GM23248 (cell line): ENCODE data around the gene IP6K3. TPM values are rescaled to one million over a fixed set of nuclear protein-coding genes. Genes with fewer than 3 reads are reported as not detected.
A peak's percentile ranks its signal among the peaks of the same experiment; 100 is the strongest.

ENCODE experiments used
- DNase-seq: peaks from one replicate; pipeline ENCODE4 v3.0.0-alpha.2; 2015
- H2AFZ ChIP-seq: fragments of 200-600 bp; sonication (generic); 2 replicates; pipeline ENCODE4 v1.6.1; 2016; ENCODE audit warnings: antibody characterized with exemption
- H3F3A ChIP-seq: fragments of 200-600 bp; sonication (generic); 2 replicates; pipeline ENCODE4 v1.6.1; 2016; ENCODE audit warnings: mild to moderate bottlenecking, antibody characterized with exemption, mixed run types; ENCODE audit not compliant: insufficient read depth
- H3K27ac ChIP-seq: fragments of 200-600 bp; sonication (generic); 2 replicates; pipeline ENCODE4 v1.5.1; 2016; ENCODE audit warnings: mild to moderate bottlenecking
- H3K27me3 ChIP-seq: fragments of 200-600 bp; sonication (generic); replicated peaks from 2 replicates; pipeline ENCODE4 v1.6.1; 2016; ENCODE audit warnings: mild to moderate bottlenecking; ENCODE audit not compliant: insufficient read depth
- H3K36me3 ChIP-seq: fragments of 200-600 bp; sonication (generic); 2 replicates; pipeline ENCODE4 v1.6.1; 2016; ENCODE audit warnings: low read depth, mild to moderate bottlenecking
- H3K4me1 ChIP-seq: fragments of 200-600 bp; sonication (generic); 2 replicates; pipeline ENCODE4 v1.6.1; 2016; ENCODE audit warnings: mild to moderate bottlenecking; ENCODE audit not compliant: insufficient read depth
- H3K4me2 ChIP-seq: fragments of 200-600 bp; sonication (generic); one replicate; pipeline ENCODE4 v1.6.1; 2016; ENCODE audit warnings: mild to moderate bottlenecking; ENCODE audit not compliant: unreplicated experiment
- H3K4me3 ChIP-seq: fragments of 200-600 bp; sonication (generic); 2 replicates; pipeline ENCODE4 v1.5.1; 2016; ENCODE audit warnings: mild to moderate bottlenecking
- H3K79me2 ChIP-seq: fragments of 200-600 bp; sonication (generic); 2 replicates; pipeline ENCODE4 v1.6.1; 2016; ENCODE audit warnings: mild to moderate bottlenecking; ENCODE audit not compliant: insufficient read depth
- H3K9ac ChIP-seq: fragments of 200-600 bp; sonication (generic); 2 replicates; pipeline ENCODE4 v1.6.1; 2016; ENCODE audit warnings: mild to moderate bottlenecking
- H3K9me2 ChIP-seq: fragments of 200-600 bp; sonication (generic); 2 replicates; pipeline ENCODE4 v1.6.1; 2016; ENCODE audit warnings: mixed run types, mild to moderate bottlenecking, moderate library complexity; ENCODE audit not compliant: insufficient read depth
- H3K9me3 ChIP-seq: fragments of 200-600 bp; sonication (generic); one replicate; pipeline ENCODE4 v1.6.1; 2017; ENCODE audit warnings: low read depth
- H4K20me1 ChIP-seq: fragments of 200-600 bp; sonication (generic); 2 replicates; pipeline ENCODE4 v1.6.0; 2016; ENCODE audit not compliant: insufficient read depth
- EZH2 ChIP-seq: fragments of 200-600 bp; sonication (generic); IDR thresholded peaks from 2 replicates; pipeline ENCODE4 v1.6.1; 2018; ENCODE audit warnings: antibody characterized with exemption, mild to moderate bottlenecking; ENCODE audit not compliant: insufficient read depth, poor library complexity, severe bottlenecking
- EZH2phosphoT487 ChIP-seq: fragments of 200-600 bp; sonication (generic); IDR thresholded peaks from 2 replicates; pipeline ENCODE4 v1.6.1; 2018; ENCODE audit warnings: antibody characterized with exemption, moderate library complexity, mild to moderate bottlenecking, low read depth; ENCODE audit not compliant: insufficient read depth
- WGBS, 2 experiments: methylation state at CpG; one replicate each; pipeline ENCODE4 v1.1.6; 2015 to 2017; ENCODE audit warnings: low lambda C conversion rate in 2 of 2, low coverage in 1 of 2; ENCODE audit errors: missing lambda C conversion rate in 2 of 2; 5-methylcytosine and 5-hydroxymethylcytosine counted together
- in situ Hi-C: fragments of 300-500 bp; cut with MboI; formaldehyde crosslinking; loops from 2 replicates; pipeline ENCODE4 v1.15.0; 2020
- polyA plus RNA-seq: library from polyadenylated mRNA; unstranded; fragments of >200 nt; fragmentation: Nextera tagmentation; extraction: Ambion mirVana; gene quantifications from 2 replicates; pipeline ENCODE4 v1.2.1, GENCODE V29; 2016
- total RNA-seq: library from RNA; depleted of rRNA; stranded (reverse); fragments of >200 nt; shearing (Covaris generic); gene quantifications from 2 replicates; pipeline ENCODE4 v1.2.3, GENCODE V29; 2014

The IP6K3 gene
- total and polyA plus RNA-seq, 2 experiments from 2014 or later: not detected

DNA sequence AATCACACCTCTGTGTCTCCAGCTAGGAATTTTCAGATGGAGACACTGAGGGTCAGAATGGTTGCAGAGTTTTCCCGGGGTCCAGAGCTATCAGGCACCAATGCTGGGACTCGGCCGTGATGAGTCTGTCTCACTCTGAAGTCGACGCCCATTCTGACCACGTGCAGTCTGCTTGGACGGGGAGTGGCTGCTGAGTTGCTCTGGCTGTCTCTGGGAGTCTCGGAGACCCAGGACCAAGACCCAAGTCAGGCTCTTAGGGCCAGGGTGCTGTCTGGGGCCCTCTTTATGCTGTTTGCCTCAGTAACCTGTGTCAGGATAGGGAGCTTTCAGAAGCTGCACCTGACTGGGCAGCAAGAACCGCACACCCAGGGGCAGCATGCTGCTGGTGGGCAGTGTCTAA lies 4.6 kb downstream of the IP6K3 start:
- no peaks in the 10 kb centered on the region for H3K9me2 ChIP-seq
- peak; percentile 65 for DNase-seq
- WGBS, 2 experiments: 17 to 19% methylated on average over 9 of the region's 9 CpGs
- H3K27ac ChIP-seq: no peak overlapping the region
- H3K4me3 ChIP-seq: no peak overlapping the region
- 0 out of 2 replicates have a peak, but pooled peaks cover 6% of the 10 kb centered on the region for H3K27me3 ChIP-seq
- H3K4me1 ChIP-seq: peaks cover 9% of the 10 kb centered on the region
- TF ChIP-seq EZH2: no peak
- no peak for TF ChIP-seq EZH2phosphoT487
- H3K36me3 ChIP-seq: no peaks in the 10 kb centered on the region
- in situ Hi-C loops: no loop called here
- no peaks in the 10 kb centered on the region for H3F3A ChIP-seq
- H3K9me3 ChIP-seq: no peaks in the 10 kb centered on the region
- no peak overlapping the region for H2AFZ ChIP-seq
- no peaks in the 10 kb centered on the region for H3K79me2 ChIP-seq
- no peaks in the 10 kb centered on the region for H4K20me1 ChIP-seq
- H3K9ac ChIP-seq: no peak overlapping the region
- H3K4me2 ChIP-seq: no peak overlapping the region

DNA sequence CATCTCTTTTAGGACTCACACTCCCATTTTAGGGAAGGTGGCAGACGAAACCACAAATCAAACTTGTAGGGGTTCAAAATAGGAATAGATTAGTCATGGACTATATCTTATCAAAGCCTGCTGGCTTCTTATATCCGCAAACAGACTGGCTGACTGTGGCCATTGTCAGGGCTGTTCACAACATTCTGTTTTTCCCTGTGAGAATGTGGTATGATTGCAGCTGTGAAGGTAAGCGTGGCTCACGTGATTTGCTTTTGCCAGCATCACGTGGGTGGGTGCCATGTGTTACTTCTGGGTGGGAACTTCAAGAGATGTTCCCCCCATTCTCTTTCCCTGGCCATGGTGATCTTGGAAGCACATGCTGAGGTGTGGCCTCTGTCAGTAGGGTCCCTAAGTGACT lies 5.9 kb downstream of the IP6K3 start:
- Histone ChIP-seq H3K27me3 (0 out of 2 replicates have a peak, but pooled peaks cover 6% of the 10 kb centered on the region), H3K36me3 (no peaks in the 10 kb centered on the region), H3K4me2 (no peak overlapping the region), H3K9me2 (no peaks in the 10 kb centered on the region), H3K79me2 (no peaks in the 10 kb centered on the region), H3F3A (no peaks in the 10 kb centered on the region), H3K4me3 (no peak overlapping the region), H4K20me1 (no peaks in the 10 kb centered on the region), H3K4me1 (peaks cover 1% of the 10 kb centered on the region), H2AFZ (no peak overlapping the region), H3K27ac (no peak overlapping the region), H3K9ac (no peak overlapping the region), H3K9me3 (no peaks in the 10 kb centered on the region)
- in situ Hi-C loops: no loop called here
- no peak for TF ChIP-seq EZH2
- TF ChIP-seq EZH2phosphoT487: no peak
- WGBS, 2 experiments: 72 to 79% methylated on average over 5 of the region's 5 CpGs
- no peak for DNase-seq

DNA sequence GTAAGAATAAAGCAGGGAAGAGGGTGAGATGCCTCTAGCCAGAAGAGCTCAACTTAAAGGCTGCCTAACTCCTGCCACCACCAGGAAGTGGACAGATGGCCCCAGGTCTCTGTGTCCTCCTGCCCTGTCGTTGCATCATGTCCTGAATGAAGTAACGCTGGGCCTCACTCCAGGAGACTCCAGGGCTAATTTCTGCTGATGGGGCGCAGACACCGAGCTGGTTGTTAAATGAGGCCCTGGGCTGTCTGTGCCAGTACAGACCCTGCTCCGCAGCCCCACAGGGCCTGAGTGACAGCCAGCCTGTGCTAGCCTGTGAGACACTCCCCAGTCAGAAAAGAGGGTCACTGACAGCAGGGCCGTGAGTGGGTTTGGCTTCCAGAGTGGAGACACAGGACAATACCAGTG lies 6.5 kb downstream of the IP6K3 start:
- in situ Hi-C loops: no loop called here
- Histone ChIP-seq H3K27me3 (0 out of 2 replicates have a peak, but pooled peaks cover 6% of the 10 kb centered on the region), H3K9ac (no peak overlapping the region), H3K79me2 (no peaks in the 10 kb centered on the region), H3K9me3 (no peaks in the 10 kb centered on the region), H3K4me1 (no peaks in the 10 kb centered on the region), H3K9me2 (no peaks in the 10 kb centered on the region), H2AFZ (no peak overlapping the region), H4K20me1 (no peaks in the 10 kb centered on the region), H3K4me2 (no peak overlapping the region), H3K36me3 (no peaks in the 10 kb centered on the region), H3F3A (no peaks in the 10 kb centered on the region), H3K4me3 (no peak overlapping the region), H3K27ac (no peak overlapping the region)
- no peak for DNase-seq
- TF ChIP-seq EZH2: no peak
- TF ChIP-seq EZH2phosphoT487: no peak
- 73 to 78% methylated on average over 6 of the region's 6 CpGs for WGBS, 2 experiments

DNA sequence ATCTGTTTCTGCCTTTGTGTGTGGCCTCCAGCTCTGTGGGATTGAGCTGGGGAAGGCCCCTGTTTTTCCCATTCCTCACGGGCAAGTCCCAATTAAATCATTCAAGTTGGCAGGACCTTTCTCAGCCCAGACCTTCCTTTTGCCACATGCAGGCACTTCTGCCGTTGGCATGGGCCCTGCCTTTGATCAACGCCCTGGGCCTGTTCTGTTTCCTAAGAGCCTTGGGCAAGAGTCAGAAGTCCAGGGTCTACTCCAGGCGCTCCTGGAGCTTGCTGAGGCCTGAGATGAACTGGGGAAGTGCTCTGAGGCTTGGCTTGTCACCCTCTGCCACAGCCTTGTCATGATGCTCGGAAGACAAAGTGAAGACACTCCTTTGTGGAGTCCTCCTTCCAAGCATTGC lies 7.1 kb downstream of the IP6K3 start:
- H3K9me3 ChIP-seq: no peaks in the 10 kb centered on the region
- H3K4me2 ChIP-seq: no peak overlapping the region
- no peaks in the 10 kb centered on the region for H3K9me2 ChIP-seq
- no peaks in the 10 kb centered on the region for H3K36me3 ChIP-seq
- 0 out of 2 replicates have a peak, but pooled peaks cover 6% of the 10 kb centered on the region for H3K27me3 ChIP-seq
- H3K9ac ChIP-seq: no peak overlapping the region
- H4K20me1 ChIP-seq: no peaks in the 10 kb centered on the region
- no peaks in the 10 kb centered on the region for H3K4me1 ChIP-seq
- TF ChIP-seq EZH2phosphoT487 (no peak), EZH2 (no peak)
- H3F3A ChIP-seq: no peaks in the 10 kb centered on the region
- H2AFZ ChIP-seq: no peak overlapping the region
- H3K4me3 ChIP-seq: no peak overlapping the region
- in situ Hi-C loops: no loop called here
- 64 to 75% methylated on average over 5 of the region's 5 CpGs for WGBS, 2 experiments
- no peak overlapping the region for H3K27ac ChIP-seq
- DNase-seq: no peak
- no peaks in the 10 kb centered on the region for H3K79me2 ChIP-seq

DNA sequence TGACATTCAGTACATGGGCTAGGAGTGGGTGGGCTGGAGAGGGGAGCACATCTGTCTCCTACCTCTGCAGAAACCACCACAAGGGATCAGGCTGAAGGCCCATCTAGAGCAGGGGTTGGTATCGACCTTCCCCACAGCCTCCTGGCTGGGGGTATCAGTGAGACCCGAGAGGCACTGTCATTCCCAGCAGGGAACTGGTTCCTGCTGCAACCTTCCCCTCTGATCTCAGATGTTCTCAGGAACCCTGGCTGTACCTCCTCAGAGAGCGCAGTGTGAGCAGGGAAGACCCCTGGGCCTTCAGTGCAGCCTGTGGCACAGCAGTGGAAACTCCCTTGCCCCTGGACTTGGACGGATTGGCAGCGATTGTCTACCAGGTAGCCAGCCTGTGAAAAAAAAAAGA lies 7.8 kb downstream of the IP6K3 start:
- Histone ChIP-seq H3K27me3 (0 out of 2 replicates have a peak, but pooled peaks cover 6% of the 10 kb centered on the region), H3K9me3 (no peaks in the 10 kb centered on the region), H3K4me2 (no peak overlapping the region), H3K4me3 (no peak overlapping the region), H3K27ac (no peak overlapping the region), H2AFZ (no peak overlapping the region), H4K20me1 (no peaks in the 10 kb centered on the region), H3K79me2 (no peaks in the 10 kb centered on the region), H3K36me3 (no peaks in the 10 kb centered on the region), H3K9ac (no peak overlapping the region), H3K9me2 (no peaks in the 10 kb centered on the region), H3K4me1 (no peaks in the 10 kb centered on the region), H3F3A (no peaks in the 10 kb centered on the region)
- DNase-seq: no peak
- TF ChIP-seq EZH2: no peak
- TF ChIP-seq EZH2phosphoT487: no peak
- 67 to 69% methylated on average over 5 of the region's 5 CpGs for WGBS, 2 experiments
- in situ Hi-C loops: no loop called here
